NCI-H524 (cell line): ENCODE results near the gene LTA4H.

Experiments
- DNase-seq, 2 experiments: peaks; one replicate each; lab custom pipeline; 2025; lab: John Stamatoyannopoulos, UW

Gene LTA4H

GRCh38 chr12:96057986-96058553, 22.7 kb upstream of the LTA4H start:
- DNase-seq: no peak

GRCh38 chr12:96056646-96057455, 21.5 kb upstream of the LTA4H start:
- DNase-seq: no peak

- DNase-seq: no peak
These were observed 18.8 kb upstream of the LTA4H start for GRCh38 chr12:96054244-96054610.

- no peak for DNase-seq
These were observed 18.3 kb upstream of the LTA4H start for GRCh38 chr12:96053476-96054243.

- DNase-seq: no peak
These were observed 16.5 kb upstream of the LTA4H start for GRCh38 chr12:96051756-96052485.

GRCh38 chr12:96050139-96050538, 14.8 kb upstream of the LTA4H start:
- no peak for DNase-seq

GRCh38 chr12:96049101-96049500, 13.7 kb upstream of the LTA4H start:
- no peak for DNase-seq

GRCh38 chr12:96048393-96048969, 13.1 kb upstream of the LTA4H start:
- no peak for DNase-seq

- no peak for DNase-seq
These were observed 12.1 kb upstream of the LTA4H start for GRCh38 chr12:96047229-96048211.

- DNase-seq: no peak
These were observed 11.3 kb upstream of the LTA4H start for GRCh38 chr12:96046543-96047228.

- no peak for DNase-seq
These were observed 10.2 kb upstream of the LTA4H start for GRCh38 chr12:96045566-96045965.

GRCh38 chr12:96044943-96045290, 9.5 kb upstream of the LTA4H start:
- no peak for DNase-seq

GRCh38 chr12:96044017-96044942, 8.9 kb upstream of the LTA4H start:
- DNase-seq: no peak

- DNase-seq: no peak
These were observed 5.8 kb upstream of the LTA4H start for GRCh38 chr12:96041181-96041580.

- no peak for DNase-seq
These were observed 5.1 kb upstream of the LTA4H start for GRCh38 chr12:96040305-96041133.

- DNase-seq: no peak
These were observed 4.1 kb upstream of the LTA4H start for GRCh38 chr12:96039516-96039915.

- DNase-seq: no peak
These were observed 1.5 kb upstream of the LTA4H start for GRCh38 chr12:96036765-96037455.
